GM12873 (cell line): Measurements from ENCODE around the gene RPS5.

Experiments used
- CTCF ChIP-seq: IDR thresholded peaks from 2 replicates; pipeline ENCODE4 v1.5.1; 2012; ENCODE audit warnings: low read depth, mild to moderate bottlenecking, moderate library complexity, low read length, control low read depth; ENCODE audit not compliant: insufficient read depth; ENCODE audit errors: missing control alignments

Gene RPS5

GRCh38 chr19:58362272-58362994 lies 24.6 kb upstream of the RPS5 start, which contains the start of gene ZNF497:
TSS of gene ZNF497 (minus strand) at chr19:58362751. CDS start at chr19:58357635, 5,116 bp downstream.
- TF ChIP-seq CTCF: no peak

- TF ChIP-seq CTCF: no peak
Observed at GRCh38 chr19:58364146-58364545, 22.9 kb upstream of the RPS5 start.

- no peak for TF ChIP-seq CTCF
Observed at GRCh38 chr19:58366585-58367430, 20.3 kb upstream of the RPS5 start.

- no peak for TF ChIP-seq CTCF
Observed at GRCh38 chr19:58367698-58368454, 19.2 kb upstream of the RPS5 start.

GRCh38 chr19:58368561-58369360 lies 18.3 kb upstream of the RPS5 start:
- no peak for TF ChIP-seq CTCF

GRCh38 chr19:58372311-58373133 lies 14.5 kb upstream of the RPS5 start:
- TF ChIP-seq CTCF: peak; percentile 8
